Activated CD4-positive, CD25-positive, alpha-beta regulatory T cell treated with anti-CD3 and anti-CD28 coated beads, Interleukin-2, amount 50 U/mL, for 16 hours (primary cell): ENCODE results near the gene HOMEZ.

Experiments used
- DNase-seq: peaks from one replicate; pipeline ENCODE4 v3.0.0-alpha.2; 2020; ENCODE audit warnings: low read depth, low spot score

HOMEZ gene

GRCh38 chr14:23307687-23308644 lies 22.0 kb upstream of the HOMEZ start:
- no peak for DNase-seq

- DNase-seq, result no peak
Observed at GRCh38 chr14:23307146-23307530, 21.2 kb upstream of the HOMEZ start.

DNA sequence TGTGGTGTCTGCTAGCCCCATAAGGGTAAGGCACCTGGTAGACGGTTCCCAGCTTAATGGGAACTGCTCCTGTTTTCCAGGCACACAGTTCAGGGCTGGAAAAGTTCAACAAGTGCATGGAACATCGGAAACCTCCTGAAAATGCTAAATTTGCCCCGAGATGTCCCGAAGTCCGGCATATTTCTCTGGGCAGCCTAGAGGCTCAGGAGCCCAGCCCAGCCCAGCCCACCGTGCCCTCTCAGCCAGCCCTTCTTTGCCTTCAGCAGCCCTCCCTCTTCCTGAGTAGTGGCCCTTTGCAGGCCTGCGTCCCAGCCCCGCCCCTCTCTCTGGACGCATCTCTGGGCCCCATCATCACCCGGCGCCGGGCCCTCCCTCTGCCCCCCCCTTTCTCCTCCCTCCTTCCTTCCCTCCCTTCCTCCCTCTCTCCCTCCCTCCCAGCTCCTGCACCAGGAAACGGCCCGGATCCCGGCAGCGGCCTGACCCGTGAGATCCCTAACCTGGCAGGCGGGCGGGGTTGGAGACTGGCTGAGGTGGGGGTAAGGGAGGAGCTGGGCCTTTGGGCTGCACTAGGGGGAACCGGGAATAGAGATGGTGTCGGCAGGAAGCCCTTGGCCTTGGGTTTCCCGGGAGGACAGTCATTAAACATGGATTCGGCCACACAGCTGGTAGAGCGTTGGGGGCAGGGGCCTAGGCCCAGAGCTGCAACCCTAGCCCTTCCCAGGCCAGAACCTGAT lies 20.6 kb upstream of the HOMEZ start, which contains the start of gene BCL2L2:
Gene BCL2L2 (plus strand): TSS at position 422 of the 734 bp plus-strand sequence. CDS start 935 bp downstream, outside the sequence.
- DNase-seq, result no peak

GRCh38 chr14:23302290-23303225 lies 16.6 kb upstream of the HOMEZ start, which contains the start of gene PPP1R3E:
Gene PPP1R3E (minus strand): TSS chr14:23302859. CDS start chr14:23302576, 283 bp downstream.
- DNase-seq, result peak; percentile 76

DNA sequence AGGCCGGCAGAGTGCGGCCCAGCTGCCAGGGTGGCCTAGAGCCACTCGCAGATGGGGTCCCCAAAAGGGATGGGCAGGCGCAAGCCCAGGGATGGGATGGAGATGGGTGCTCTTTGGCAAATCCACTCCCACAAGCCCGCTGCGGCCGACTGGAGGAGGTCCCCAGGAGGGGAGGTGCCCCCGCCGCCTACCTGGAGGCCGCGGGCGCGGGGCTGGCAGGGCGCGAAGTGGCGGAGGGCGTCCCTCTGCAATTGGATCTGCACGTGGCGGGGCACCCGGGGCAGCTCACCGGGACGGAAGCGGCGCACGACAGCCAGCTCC lies 16.0 kb upstream of the HOMEZ start:
- DNase-seq, result no peak

DNA sequence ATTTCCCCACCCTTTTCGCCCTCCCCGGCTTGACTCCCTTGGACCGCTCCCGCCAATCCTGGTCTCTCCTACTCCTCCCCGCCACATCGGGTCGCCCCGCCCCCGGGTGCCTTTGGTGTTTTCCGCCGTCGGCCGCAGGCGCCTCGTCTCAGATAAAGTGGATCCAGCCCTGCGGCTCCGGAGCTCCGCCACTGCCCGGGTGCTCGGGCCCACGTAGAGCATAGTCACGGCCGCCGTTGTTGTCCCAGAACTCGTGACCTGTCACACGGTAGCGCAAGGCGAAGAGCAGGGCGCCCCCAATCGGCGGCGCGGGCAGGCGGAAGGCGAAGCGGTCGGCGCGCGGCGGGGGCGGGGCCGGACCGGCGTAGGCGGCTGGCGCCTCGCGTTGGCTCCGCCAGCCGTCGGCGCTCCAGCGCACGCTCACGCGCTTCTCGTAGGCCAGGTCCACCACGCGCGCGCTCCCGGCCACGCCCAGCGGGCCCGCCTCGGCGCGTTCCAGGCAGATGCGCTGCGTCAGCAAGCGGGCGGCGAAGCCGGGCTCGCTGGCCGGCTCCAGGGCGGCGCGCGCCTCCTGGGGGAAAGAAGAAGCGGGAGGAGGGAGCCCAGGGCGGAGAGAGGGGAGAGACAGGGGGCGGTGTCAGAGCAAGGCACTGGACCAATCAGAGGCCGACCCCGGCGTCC lies 15.5 kb upstream of the HOMEZ start:
- DNase-seq, result peak; percentile 89

GRCh38 chr14:23300687-23301223 lies 14.8 kb upstream of the HOMEZ start:
- DNase-seq, result no peak

DNA sequence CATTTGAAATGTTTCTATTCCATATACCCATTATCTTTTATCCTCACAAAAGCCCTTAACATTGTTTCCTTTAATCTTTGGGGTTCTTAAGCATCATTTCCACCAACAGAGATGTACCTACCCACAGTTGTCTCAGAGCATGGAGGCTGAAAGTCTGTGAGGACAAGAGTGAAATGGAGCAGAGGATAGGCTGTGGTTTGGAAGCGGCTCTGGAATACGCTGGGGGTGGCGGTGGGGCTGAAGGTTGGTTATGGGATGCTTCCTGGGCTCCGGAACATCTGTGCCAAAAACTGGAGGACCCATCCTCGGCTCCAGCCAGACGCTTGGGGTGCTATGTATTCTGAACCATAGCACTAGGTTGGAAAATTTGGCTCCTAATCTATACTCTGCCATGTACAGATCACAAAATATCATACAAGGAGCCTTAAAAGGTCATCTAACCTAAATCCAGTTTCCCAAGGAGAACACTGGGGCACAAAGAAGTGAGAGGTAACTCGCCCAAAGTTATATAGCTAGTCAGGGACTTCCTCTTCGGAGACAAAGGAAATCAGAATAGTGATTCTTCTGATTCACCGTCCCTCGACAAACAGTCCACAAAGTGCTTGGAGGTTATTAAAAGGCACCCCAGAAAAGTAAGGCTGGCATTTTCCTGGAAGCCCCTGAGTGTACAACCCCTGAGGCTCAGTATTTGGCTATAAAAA lies 14.2 kb upstream of the HOMEZ start:
- no peak for DNase-seq

DNA sequence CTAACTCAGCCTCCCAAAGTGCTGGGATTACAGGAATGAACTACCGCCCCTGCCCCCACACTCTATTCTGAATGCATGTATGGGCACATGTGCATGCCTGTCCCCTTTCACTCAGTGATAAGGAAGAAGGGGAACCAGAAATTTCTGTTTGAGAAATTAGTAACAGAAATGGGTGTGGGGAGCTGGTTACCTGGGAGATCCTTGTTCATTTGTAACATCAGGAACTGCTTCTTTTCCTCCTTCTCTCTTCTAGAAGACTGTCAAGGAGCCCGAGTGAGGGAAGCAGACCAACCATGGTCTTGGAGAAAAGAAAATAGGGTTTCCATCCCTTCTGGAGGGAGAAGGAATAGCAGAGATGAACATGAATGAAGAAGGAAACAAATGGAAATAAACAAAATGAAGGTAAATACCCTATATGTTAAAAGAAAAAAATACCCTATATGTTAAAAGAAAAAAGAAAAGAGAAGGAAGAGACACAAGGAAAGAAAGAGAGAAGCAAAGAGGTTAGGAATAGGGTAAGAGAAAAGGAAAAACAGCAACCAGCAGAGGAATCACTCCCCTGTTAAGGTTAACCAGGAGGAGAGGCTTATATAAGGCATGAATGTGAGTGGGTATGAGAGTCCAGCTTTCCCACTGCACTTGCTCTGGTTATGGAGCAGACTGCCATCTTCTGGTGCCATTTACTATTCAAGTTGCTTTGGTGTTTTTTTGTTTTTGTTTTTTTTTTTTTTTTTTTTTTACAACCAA lies 13.5 kb upstream of the HOMEZ start:
- no peak for DNase-seq

- no peak for DNase-seq
Observed at GRCh38 chr14:23297611-23298277, 11.8 kb upstream of the HOMEZ start.

- DNase-seq, result no peak
Observed at GRCh38 chr14:23297096-23297495, 11.2 kb upstream of the HOMEZ start.

DNA sequence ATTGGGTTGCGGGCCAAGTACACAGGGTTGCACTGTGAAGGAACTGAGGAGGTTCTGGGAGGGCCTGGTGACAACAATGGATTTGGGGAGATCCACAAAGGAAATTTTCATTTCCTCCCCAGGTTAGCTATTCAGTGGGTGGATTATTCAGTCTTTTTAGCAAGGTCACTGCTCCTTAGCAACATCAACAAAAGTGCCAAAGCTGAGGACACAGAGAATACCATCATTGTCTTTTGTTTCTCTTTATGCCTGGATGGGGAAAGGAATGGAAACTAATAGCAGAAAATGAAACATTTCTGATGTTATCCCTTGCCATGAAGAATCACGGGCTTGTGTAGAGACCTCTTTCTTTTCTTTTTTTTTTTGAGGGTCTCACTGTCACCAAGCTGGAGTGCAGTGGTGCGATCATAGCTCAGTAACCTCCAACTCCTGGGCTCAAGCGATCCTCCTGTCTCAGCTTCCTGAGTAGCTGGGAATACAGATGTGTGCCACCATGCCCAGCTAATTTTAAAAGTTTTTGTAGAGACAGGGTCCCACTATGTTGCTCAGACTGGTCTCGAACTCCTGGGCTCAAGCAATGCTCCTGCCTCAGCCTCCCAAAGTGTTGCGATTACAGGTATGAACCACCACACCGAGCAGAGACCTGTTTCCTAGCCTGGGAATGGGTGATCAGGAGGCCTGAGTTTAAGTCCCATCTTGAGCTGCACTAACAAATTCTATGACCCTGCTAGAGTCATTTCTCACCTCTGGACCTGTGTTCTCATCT lies 10.3 kb upstream of the HOMEZ start:
- no peak for DNase-seq

- DNase-seq, result peak; percentile 28
Observed at GRCh38 chr14:23294734-23295561, 9.0 kb upstream of the HOMEZ start.

DNA sequence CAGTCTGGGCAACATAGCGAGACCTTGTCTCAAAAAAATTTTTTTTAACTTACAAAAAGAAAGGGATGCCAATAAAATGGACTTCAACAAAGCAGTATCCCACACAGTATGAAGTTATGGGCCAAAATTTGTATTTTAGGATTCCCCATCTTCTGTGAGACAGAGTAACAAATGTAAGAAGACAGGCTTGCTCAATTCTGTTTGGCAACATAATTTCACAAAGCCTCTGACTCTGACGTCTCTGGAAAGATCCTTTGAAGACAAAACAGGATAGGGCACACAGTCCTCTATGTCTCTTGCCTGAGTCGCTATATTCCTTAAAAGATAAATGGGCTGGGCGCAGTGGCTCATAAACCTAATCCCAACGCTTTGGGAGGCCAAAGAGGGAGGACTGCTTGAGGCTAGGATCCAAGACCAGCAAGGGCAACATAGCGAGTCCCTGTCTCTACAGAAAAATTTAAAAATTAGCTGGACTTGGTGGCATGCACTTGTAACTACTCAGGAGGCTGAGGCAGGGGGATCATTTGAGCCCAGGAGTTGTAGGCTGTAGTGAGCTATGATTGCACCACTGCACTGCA lies 1.1 kb upstream of the HOMEZ start:
- no peak for DNase-seq

GRCh38 chr14:23285530-23286019 lies 357 bp downstream of the HOMEZ start:
- DNase-seq, result no peak

DNA sequence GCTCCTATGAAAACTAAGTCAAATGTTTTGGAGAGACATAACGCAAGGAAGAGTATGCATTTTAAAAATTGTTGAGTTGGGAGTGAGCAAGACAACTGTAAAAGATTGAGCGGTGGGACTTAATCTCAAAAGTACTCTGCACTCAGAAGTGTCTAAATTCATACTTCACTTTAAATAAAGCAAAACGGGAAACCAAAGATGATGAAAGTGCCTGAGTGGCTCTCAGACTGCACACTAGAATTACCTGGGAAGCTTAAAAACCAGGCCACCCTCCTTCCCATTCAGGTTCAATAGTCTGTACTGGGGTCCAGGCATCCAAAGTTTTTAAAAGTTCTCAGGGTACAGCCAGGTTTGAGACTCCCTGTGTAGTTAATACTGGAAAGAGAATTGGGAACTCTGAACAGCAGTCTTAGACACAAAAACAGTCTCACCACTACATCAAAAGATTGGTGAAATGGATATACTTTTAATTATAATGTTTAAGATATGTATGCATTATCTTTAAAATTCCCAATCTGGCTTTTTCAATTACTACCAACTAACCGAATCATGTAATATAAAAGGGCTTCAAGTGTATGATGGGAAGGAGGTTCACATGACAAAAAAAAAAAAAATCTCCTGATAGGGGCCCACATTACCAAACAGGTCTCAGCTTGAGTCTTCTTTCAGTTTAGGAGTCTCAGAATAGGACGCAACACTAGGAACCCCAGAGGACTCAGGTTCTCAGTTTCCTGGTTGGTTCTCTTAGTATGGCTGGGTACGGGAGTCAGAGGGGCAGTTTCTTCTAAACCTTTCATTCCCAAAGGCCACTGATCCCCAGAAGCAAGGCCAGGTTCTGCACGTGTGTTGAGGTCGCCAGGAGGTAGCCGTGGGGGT lies 1.0 kb downstream of the HOMEZ start:
- DNase-seq, result no peak
